A172 (cell line): ENCODE results near the gene KLHL29. TPM values are rescaled to one million over a fixed set of nuclear protein-coding genes. Genes with fewer than 3 reads are reported as not detected.

Experiments
- DNase-seq: peaks from one replicate; pipeline ENCODE4 v3.0.0-alpha.2; 2015; ENCODE audit warnings: low spot score
- total RNA-seq: library from RNA; depleted of rRNA; stranded (reverse); fragments of >200 nt; shearing (Covaris generic); gene quantifications from 2 replicates; pipeline ENCODE4 v1.2.3, GENCODE V29; 2014

Gene KLHL29
- total RNA-seq, 1 experiment from 2014 or later = 0.76 TPM

DNA sequence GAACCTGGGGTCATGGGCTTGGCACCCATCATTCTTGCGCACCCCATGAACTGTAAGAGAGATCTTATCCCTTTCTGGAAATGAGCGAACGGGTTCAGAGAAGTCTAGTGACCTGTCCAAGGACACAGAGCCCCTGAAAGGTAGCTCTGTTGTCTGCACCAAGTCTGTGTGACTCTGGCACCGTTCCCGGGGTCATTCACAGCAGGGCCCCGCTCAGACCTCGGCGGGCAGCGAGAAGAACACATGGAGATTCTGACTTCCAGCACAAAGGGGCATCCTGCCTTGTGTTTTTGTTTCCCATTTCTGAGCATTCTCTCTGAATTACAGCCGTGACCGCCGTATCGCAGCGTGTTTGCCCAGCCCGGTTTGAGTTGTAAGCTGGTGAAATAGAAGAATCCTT is 231.7 kb downstream of the KLHL29 start:
- DNase-seq = no peak

DNA sequence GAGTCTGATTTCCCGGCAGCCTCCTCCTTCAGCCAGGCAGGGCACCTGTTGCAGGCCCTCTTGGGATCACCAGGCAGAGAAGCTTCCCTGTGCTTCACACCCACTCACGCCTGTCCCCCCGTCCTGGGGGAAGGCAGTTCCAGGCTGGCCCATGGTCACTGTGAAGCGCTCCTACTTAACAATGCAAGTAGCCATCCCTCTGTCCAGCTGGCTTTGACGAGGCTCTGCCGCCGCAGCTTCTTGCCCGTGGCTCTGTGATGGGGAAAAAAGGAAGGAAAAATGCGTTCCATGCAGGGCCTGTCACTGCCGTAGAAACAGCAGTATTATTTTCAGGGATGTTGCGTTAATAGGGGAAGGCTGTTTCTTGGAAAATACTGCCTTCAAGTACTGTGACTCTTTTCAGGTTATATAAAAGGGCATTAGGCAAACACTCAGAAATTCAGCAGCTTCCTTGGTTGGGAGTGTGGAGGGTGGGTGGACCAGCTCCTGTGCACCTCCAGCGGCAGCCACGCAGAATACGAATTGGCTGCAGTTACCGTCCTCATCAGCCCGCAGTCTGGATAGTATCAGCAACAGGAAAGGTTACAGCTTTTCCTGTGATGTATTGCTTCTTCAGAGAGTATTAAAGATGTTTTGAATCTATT is 232.3 kb downstream of the KLHL29 start:
- no peak for DNase-seq

DNA sequence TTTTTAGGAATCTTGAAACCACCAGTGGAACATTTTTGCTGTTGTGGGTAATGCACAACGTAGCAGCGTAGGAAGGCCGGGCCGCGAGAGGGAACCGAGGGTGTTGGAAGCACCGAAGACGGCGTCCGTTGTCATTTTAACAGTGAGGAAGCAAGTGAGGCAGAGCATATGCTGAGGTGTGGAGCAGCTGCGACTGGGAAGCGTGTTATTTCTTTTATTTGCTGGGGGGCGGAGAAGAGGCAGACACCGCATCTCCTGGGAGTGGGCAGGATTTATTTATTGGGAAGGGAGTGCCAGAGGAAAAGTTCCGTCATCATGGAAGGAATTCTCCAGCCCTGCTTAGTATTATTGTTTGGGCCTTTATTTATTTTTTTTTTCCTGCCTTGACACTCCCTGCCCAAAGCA is 232.8 kb downstream of the KLHL29 start:
- no peak for DNase-seq

DNA sequence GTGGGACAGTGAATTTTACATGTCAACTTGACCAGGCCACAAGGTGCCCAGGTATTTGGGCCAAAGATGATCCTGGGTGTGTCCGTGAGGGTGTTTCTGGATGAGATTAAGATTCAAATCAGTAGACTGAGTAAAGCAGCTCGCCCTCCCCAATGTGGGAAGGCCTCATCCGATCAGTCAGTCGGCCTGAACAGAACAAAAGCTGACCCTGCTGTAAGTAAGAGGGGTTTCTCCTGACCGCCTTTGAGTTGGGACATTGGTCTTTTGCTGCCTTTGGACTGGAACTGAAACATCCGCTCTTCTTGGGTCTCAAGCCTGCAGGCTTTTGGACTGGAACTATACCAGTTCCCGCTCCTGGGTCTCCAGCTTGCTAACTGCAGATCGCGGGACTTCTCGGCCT is 233.3 kb downstream of the KLHL29 start:
- DNase-seq = no peak

DNA sequence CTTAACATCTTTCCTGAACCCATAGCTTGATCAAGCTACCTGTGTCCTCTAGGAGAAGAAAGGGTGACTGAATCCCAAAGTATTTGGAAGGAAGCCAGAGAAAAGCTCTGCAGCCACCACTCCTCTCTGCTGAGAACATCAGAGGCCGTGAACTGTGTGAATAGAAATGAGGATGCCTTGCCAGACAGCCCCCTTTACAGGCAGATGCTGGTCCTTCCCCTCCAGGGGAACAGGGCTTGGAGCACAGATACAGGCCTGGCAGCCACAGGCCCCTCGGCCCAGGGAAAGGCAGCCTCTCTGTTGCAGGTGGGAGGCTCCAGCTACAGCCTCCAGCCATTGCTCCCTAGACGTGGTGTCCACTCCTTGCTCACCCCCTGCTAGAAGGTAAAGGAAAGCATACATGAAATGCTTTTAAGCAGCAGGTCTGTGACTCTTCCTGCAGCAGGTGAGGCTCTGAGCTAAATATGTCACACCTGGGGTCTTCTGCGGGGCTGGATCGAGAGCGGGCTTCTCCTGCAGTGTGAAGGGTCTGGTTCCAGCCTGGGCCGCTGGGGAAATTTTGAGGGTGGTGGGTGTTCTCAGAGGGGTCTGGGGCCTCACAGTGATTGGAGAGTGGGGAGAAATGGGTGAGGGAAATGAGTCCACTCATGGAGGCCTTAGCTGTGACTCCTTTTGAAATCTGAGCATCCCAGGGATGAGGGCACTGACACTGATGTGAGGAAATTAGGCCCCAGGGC is 234.0 kb downstream of the KLHL29 start:
- DNase-seq = no peak

DNA sequence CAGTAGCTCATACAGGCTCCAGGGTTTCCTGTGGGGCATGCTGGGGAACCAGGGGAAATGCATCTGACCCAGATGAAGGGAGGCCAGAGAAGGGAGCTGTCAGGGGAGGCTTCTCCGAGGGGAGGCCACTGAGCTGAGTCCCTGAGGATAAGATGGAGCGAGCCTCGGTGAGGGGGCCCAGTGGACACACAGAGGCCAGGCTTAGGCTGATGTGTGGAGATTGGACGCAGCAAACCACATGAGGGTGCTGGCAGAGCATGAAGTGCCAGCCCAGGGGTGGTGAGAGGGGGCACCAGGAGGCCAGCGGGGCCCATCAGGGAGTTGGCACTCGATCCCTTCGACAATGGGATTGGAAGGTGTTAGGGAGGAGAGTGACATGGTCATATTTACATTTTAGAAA is 235.0 kb downstream of the KLHL29 start:
- no peak for DNase-seq

DNA sequence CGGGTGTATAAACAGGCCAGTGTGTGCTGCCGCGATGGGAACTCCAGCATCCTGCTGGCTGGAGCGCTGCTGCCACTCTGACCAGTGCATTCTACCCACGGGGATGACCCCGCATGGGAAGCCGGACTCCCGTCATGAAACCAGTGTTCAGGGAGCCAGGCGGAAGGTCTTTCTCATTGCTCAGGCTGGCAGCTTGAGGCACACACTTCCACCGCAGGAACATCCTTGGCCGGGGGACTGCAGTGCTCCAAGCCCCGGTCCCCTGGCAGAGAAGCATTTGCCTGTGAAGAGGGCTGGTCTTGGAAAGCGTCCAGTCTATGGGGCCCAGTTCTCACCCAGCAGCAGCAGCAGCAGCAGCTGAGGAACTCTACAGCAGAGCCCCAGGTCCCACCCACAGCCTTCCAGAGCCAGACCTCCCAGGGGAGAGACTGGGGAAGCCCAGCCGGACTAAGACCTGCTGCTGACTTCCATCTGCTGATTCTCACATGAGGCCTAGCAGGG is 235.9 kb downstream of the KLHL29 start:
- no peak for DNase-seq

DNA sequence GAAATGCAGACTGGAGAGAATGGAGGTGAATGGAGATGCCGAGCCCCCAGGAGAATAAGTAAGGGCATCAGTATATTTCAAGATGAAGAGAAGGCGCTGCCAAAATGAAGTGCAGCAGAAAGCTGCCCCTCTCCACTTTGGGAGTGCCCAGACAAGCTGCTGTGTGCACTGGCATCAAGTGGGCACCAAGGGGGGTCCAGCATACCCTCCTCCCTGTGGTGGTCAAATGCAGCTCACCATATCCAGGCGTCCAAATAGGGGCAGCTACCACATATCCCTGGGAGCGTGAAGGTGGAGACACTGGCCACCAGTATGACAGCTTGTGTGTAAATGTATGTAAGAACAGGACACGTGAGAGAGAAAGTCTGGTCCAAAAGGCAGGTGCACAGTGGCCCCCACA is 236.6 kb downstream of the KLHL29 start:
- no peak for DNase-seq

DNA sequence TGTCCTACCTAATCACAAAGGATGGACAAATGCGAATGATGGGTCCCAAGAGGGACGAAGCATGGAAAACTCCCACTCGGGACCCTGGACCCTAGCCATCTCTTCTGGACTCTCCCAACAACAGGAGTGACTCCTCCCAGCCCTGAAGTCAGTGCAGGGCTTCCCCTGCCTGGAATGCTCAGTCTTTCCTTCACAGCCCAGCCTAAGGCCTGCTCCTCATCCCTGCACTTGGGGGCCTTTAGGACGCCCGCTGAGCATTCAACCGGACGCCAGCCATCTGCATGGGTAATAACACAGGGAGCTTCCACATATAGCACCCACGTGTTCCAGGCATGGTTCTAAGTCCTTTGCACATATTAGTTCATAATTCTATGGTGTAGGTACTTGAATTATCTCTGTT is 237.5 kb downstream of the KLHL29 start:
- DNase-seq = no peak

DNA sequence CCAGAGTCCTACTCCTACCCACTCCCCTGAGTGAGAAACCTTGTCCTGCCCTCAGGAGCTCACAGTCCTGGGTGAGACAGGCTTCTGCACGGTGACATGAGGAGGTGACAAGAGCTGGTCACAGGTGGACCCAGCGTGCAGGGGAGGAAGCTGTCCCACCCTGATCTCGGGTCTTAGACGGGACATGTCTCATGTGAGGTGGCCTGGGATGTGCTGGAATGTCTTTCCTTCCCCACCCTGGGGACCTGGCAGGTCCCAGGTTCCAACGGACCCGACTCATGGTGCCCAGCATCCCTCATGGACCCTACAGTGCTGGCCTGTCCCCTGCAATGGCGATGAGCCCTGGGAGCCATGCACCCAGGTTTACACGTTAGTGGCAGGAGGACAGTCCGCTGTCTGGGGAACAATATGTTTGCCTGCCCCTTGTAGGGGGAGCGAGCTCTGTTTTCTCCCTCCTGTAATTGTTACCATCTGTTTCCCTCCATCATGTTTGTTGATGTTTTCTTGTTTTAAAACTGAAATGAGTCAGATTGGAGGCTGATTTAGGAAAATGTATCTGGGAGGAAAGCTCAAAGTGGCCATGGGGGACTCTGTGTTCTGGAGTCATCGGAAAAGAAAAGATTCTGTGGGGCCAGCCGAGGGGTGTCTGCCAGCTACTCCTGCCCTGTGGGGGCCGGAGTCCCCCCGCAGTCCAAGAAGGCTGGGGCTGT is 238.1 kb downstream of the KLHL29 start:
- no peak for DNase-seq

DNA sequence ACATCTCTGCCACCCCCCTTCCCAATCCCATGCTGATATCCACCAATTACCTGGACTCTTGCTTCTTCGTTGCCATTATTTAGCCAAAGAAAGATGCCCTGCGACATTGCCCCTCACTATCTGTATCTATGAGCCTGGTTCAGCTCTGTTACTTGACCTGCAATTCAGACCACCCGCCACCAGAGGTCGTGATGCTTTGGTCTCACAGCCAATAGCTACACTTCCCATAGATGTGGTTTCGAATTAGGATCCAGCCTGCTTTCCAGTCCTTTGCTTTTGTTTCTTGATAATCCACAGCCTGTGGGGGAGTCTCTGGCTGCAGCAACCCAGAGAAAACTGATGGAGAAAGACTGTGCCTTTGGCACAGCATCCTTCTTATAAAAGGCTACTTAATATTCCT is 239.4 kb downstream of the KLHL29 start:
- DNase-seq = no peak

DNA sequence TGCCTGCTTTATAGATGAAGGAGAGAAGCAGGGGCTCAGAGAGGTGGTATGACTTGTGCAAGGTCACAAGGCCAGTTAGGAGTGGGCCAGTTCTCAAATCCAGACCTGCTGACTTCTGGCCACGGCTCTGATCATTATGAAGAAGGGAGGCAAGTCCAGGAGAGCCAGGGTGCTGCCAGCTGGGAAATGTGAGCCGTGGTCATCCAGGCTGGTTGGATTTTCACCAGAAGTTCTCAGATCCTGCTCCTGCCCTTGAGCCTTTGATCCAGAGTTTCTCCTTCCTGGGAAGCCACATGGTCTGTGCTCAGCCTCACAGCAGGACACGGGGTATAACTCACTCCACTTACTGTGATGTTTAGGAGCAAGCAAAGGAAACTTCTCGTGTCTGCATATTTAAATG is 239.9 kb downstream of the KLHL29 start:
- no peak for DNase-seq

DNA sequence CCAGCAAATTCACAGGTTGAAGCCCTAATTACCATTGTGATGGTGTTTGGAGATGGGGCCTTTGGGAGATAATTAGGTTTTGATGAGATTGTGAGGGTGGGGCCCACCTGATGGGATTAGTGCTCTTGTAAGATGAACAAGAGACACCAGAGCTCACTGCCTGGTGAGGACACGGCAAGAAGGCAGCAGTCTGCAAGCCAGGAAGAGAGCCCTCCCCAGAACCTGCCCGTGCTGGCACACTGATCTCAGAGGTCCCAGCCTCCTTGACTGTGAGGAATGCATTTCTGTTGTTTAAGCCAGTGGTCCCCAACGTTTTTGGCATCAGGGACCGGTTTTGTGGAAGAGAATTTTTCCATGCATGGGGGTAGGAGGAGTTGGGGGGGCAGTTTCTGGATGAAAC is 240.7 kb downstream of the KLHL29 start:
- DNase-seq = no peak

DNA sequence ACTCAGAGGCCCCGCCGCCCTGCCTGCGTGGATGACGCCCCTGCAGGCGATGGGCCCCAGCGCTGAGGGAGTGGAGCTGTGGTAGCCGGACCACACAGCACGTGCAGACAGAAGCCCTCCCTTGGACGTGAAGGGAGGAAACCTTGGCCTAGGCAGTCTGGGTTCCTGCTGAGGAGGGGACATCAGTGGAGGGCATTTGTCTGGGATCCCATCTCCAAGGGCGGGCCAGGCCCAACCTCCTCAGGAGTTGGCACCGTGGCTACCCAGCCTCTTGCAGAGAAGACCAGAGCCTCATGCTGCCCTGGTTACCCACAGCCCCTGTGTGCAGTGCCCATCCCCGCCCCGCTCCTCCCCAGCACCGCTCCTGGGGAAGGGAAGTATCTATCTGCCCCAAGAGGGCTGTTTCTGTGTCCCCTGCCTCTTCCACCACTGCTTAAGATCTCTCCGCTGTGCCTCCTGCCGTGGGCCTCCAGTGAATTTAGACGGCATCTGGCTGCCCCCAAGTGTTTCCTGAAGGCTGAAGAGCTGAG is 241.8 kb downstream of the KLHL29 start:
- no peak for DNase-seq

DNA sequence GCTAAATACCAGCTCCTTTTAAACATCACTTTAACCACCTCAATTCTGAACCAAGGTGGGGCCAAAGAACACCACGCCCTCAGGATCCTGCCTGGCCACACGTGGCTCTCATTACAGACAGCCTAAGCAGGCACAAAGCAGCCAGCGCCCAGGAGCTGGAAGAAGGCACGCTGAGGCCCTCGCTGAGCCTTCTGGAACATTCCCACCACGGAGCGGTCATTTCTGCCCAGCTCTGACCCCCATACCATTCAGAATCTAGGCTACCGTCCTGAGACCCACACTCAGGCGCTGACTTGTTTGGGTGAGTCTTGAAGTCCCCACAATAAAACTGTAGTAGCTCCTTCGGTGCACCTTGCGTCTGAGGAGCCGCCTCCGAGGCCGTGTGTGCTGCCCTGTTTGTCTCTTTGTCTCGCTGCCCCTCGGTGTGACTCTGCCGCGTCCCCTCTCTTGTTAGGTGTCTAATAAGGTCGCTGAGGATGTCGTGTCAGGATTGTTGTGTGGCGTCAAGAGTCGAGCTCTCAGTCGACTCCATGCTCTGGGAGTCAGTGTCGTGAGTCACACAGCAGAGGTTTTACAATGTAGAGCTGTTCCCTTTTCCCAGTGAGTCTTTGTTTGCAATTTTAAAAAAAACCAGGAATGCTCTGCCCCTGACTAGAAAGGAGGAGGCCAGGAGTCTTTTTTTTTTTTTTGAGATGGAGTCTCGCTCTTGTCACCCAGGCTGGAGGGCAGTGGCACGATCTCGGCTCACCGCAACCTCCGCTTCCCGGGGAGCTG is 242.4 kb downstream of the KLHL29 start:
- DNase-seq = no peak

DNA sequence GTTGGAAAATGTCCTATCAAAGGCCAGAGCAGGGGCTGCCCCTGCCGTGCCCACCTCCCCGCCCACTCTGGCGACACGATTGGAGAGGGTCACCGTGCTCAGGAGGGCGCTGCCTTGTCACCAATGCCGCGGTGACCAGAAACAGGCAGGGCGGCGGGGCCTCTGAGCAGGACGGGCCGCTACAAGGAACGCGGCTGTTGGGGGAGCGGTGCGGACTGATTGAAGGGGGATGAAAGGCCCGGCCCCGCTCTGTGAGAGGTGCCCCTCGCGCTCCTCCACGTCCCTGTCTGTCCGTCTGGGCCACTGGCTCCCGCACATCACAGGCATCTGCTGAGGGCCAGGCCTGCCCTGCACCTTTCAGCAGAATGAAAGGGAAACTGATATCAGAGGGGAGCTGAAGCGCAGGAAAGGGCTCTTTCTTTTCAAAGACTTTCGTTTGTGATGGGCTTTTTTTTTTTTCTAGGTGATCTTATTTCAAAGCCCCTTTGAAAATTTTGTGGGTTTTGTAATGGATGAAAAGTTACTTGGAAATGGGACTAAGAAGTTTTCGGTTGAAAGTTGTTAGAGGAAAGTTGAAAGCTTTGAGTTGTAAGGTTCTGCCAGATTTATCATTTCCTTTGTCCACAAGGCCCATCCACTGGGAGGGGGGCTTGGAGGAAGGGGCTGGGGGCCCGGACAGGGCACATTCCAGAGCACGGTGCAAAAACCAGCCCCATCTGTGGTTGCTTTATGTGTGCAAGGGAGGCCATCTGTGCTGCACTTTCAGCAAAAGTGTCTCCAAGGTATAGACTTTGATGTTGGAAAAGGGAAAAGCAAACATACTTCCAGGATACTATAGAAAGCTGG is 244.2 kb downstream of the KLHL29 start:
- no peak for DNase-seq

DNA sequence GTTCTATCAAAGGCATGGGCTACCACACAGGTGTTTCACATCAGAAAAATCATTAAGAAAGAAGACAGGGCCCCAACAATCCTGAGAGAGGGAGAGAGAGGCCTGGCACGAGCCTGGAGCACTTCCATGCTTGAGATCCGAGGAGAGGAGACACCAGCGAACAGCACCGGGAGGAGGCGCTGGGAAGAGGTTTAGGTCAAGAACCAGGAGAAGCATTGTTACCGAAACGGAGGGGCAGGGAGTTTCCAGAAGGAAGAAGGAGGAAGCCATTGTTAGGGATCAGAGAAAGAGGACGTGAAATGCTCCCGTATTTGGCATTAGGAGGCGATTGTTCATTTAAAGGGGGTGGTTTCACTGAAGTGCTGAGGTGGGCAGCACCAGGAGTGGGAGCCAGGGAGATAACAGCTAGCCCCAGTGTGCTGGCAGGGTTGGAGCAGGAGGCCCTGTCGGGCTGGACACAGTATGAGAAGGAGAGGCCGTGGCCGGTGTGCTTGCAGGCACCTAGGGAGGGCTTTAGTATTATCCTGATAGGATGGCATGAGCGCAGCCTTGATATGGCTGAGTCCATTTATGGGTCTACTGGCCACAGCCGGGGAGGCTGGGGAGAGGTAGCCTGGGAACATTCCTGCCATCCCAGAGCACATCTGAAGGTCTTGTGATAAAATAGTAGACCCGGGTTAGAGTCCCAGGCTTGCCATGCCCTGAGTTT is 244.9 kb downstream of the KLHL29 start:
- no peak for DNase-seq

DNA sequence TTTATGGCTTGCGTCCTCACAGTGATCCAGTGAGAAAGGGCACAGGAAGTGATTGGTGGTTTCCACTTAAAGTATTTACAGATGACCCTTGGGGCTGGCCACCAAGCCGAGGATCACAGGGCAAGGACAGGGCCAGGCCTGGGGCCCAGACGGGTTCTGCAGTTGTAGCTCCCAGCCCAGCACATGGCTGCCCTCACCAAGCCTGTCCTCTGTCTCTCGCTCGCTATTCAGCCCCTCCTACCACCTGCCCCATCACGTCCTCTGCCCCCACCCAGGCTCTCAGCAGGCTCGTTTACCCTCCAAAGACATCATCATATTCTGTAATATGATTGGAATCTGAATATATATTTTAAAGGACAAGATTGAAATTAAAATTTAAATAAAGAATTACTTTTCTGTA is 246.0 kb downstream of the KLHL29 start:
- no peak for DNase-seq

DNA sequence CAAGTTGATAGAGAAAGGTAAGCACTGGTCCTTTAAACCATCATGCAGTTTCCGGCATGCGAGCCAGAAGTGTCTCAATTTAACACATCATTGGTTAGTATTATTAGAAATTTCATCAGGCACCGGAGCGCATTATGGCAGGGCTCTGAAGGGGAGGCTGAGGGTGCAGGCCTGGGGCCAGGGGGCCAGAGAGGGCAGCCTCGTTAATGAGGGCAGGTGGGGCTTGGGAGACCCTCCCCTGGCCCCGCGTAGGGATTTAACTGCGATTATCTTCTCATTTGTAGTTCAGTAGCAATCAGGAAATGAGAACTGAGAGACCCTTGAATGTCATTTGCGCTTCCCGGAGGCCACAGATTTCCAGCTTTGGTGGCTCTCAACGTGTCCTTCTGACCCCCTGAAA is 246.4 kb downstream of the KLHL29 start:
- DNase-seq = no peak

DNA sequence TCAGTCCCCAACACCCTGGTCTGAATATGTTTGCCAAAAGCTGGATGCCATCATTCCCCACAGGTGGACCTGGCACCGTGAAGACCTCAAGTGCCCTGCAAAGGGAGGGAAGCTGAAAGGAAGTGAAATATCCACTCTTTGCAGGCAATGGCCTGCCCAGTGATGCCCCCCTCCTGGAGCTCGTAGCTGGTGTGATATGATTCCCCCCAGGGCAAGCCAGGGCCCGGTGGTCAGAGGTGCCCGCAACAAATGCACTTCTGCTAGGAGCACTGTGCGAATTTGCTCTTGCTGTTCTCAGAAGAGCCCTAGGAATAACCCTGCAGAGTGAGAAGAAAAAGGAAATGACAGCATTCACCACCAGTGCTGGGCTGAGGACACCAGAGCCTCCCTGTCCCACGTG is 247.4 kb downstream of the KLHL29 start:
- DNase-seq = no peak
